SK-N-MC (cell line): ENCODE data around the gene NOCT.

ENCODE experiments used
- EZH2 ChIP-seq: fragments of 200-600 bp; sonication (generic); IDR thresholded peaks from one replicate; pipeline ENCODE4 v1.6.1; 2017; ENCODE audit warnings: antibody characterized with exemption
- FOXP2 ChIP-seq: optimal IDR thresholded peaks from 2 replicates; pipeline ENCODE3; 2011; ENCODE audit warnings: mild to moderate bottlenecking, moderate library complexity; ENCODE audit not compliant: insufficient read depth; ENCODE audit errors: extremely low read length, control extremely low read depth
- POLR2AphosphoS5 ChIP-seq: IDR thresholded peaks from 2 replicates; pipeline ENCODE4 v1.6.1; 2012; ENCODE audit warnings: mild to moderate bottlenecking, low read depth, low read length, borderline replicate concordance

DNA sequence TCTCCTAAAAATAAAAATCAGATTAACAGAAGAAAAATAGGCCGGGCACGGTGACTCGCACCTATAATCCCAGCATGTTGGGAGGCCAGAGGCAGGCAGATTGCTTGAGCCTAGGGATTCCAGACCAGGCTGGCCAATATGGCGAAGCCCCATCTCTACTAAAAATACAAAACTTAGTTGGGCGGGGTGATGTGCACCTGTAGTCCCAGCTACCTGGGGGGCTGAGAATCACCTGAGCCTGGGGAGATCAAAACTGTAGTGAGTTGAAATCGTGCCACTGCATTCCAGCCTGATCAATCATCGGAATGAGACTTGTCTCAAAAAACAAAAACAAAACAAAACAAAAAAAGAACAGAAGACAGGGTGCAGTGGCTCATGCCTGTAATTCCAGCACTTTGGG lies 32.8 kb upstream of the NOCT start:
- TF ChIP-seq POLR2AphosphoS5 = no peak
- no peak for TF ChIP-seq EZH2
- no peak for TF ChIP-seq FOXP2
